Fibroblast of the conjunctiva (primary cell): Measurements from ENCODE around the gene THBS1.

Source experiments
- DNase-seq: peaks from one replicate; pipeline ENCODE4 v3.0.0-alpha.2; 2010; ENCODE audit warnings: low read depth

The THBS1 gene

GRCh38 chr15:39608185-39609139 lies 27.6 kb downstream of the THBS1 start:
- DNase-seq: no peak

DNA sequence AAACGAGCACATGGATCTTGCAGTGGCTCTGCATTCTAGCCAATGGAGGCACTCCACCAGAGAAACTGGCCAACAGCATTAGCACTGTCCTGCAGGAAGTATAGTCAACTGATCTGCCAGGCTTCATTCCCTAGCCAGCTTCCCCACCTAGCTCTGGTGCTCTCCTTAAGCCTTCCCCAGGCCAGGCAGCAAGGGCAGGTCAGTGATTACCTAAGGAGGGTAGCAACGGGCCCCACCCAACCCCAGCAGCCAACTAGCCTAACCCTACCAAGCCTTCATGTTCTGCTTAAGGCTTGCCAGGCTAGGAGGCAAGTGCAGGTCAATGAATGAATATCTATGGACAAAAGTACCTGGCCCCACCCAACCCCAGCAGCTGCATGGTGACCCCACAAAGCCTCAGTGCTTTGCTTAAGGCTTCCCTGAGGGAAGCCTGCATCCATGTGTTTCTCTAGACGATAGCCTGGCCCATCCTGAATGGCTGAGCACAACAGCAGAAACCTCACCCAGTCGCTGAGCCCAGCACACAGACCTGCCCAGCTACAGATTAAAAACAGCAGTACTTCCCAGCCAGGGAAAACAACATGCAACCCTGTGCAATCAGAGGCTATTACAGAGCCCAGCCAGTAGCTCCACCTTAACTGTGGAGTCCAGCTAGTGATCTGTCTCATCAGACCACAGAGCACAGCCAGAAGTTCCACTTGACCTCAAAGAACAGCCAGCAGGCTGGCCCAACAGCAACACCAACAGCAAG lies 28.5 kb downstream of the THBS1 start:
- DNase-seq: no peak

DNA sequence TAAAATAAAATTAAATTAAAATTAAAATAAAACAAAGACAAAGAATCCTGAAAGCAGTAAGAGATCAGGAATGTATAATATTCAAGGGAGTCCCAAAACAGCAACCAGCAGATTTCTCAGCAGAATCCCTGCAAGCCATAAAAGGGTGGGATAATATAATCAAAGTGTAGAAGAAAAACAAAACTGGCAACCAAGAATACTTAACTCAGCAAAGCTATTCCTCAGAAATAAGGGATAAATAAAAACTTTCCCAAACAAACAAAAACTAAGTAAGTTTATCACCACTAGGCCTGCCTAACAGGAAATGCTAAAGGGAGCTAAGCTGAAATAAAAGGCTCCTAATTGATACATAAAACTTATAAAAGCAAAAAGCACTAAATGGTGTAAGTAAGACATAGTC lies 29.8 kb downstream of the THBS1 start:
- no peak for DNase-seq

DNA sequence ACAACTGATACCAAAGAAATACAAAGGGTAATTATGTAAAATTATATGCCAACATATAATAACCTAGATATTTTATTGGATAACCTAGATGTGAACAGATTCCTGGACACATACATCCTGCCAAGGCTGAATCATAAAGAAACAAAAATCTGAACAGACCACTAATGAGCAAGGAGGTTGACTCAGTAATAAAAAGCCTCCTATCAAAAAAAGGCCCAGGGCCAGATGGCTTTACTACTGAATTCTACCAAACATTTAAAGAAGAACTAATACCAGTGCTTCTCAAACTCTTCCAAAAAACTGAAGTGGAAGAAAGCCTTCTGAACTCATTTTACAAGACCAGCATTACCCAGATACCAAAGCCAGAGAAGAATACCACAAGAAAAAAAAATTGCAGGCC lies 32.4 kb downstream of the THBS1 start:
- no peak for DNase-seq

- DNase-seq: no peak
These were observed 33.0 kb downstream of the THBS1 start for GRCh38 chr15:39613861-39614260.

DNA sequence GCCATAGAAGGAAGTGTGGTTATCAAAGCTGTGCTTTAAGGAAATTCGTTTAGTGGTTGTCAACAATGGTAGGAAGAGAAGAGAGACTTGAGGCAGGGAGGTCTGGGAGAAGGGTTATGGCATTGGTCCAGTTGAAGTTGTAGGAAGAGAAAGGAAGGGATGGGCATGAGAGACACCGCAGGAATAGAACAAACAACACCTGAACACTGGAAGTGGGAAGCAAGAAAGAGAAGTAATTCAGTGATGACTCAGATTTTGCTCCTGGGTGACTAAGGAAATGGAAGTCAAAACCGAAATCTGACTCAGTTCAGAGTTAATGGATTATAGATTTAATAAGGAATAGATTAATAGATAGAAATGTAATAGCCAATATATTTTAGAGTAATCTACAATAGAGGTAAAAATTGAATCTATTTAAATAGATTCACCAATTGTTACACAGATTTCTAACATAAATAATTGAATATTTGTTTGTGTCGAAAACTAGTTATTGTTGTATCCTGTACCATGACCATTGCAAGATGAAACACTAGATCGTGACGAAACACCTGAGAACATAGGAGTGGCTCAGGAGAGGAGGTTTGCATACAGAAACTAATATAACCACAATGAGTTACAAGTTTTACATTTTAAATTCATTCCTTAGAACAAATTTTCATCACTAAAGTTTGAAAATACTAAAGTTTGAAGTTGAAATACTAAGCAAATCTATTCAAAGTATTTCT lies 36.0 kb downstream of the THBS1 start:
- no peak for DNase-seq

- DNase-seq: no peak
These were observed 37.4 kb downstream of the THBS1 start for GRCh38 chr15:39618063-39618823.

- no peak for DNase-seq
These were observed 40.3 kb downstream of the THBS1 start for GRCh38 chr15:39621210-39621609.

DNA sequence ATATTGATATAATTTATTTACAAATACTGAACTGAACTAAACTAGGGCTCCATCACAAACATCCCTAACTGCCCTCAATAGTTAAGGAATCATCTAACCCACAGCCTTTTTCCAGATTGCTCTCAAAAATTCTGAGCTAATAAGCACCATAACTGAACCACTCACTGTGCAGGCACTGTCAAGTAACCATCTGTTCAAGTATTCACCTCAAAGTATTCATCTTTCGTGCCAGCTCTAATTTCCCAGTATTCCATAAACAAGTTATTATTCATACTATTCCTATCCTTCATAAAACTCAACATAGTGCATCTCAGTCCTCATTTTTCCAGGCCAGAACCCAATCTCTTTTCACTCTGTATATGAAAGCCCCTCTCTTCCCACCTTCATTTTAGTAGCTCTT lies 41.1 kb downstream of the THBS1 start:
- DNase-seq: no peak

GRCh38 chr15:39622660-39623516 lies 42.0 kb downstream of the THBS1 start:
- no peak for DNase-seq

DNA sequence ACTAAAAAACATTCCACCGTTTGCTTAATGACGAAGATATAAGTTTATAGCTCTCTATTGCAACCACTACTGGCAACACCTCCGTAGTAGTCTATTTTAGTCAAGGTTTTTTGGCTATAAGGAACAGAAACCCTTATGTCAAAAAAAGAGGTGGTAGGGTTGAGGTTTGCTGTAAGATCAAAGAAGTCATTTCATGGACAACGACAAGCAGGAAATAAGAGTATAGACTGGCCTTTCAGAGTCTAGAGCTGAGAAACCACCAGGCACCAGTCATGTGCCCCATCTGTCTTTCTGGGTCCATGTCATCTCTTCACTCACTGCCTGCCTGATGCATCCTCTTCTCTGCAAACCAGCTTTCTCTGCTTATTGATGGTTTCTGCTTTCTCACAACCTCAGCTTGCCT lies 42.7 kb downstream of the THBS1 start:
- no peak for DNase-seq

- peak; percentile 41 for DNase-seq
These were observed 43.9 kb downstream of the THBS1 start for GRCh38 chr15:39624806-39625205.

DNA sequence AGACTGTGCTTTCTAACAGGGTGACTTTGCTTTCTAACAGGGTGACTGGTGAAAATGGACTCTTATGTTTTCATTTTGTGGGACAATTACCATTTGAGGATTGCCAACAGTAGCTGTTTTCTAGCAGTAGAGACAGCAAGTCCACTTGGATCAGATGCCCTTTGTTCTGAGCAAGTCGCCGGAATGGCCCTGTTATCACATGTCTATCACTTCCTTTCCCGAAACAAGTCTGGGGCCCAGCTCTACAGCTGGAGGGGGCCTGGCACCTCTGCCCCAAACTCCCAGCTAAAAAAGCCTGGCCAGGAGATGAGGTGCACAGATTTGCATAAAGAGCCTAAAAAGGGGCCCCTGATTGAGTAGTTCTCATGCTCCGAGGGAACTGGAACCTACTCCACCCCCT lies 44.6 kb downstream of the THBS1 start:
- DNase-seq: no peak

- DNase-seq: no peak
These were observed 45.0 kb downstream of the THBS1 start for GRCh38 chr15:39625856-39626255.

GRCh38 chr15:39627451-39628143 lies 46.7 kb downstream of the THBS1 start:
- no peak for DNase-seq

DNA sequence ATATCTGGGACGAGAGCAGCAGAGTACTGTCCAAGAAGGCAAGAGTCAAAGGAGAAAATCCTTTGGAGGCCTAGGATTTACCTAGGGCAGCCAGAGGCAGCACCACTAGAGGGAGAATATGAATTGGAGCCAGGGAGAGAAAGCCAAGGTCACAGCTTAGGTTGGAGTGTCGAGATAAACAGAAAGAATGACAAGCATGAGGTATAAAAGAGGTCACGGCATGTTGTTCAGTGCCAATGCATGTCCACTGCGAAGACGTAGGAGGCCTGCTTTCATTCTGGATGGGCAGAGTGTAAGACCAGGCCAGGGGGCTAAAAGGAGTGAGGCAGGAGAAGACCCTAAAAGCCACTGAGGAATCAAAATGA lies 47.2 kb downstream of the THBS1 start:
- no peak for DNase-seq

DNA sequence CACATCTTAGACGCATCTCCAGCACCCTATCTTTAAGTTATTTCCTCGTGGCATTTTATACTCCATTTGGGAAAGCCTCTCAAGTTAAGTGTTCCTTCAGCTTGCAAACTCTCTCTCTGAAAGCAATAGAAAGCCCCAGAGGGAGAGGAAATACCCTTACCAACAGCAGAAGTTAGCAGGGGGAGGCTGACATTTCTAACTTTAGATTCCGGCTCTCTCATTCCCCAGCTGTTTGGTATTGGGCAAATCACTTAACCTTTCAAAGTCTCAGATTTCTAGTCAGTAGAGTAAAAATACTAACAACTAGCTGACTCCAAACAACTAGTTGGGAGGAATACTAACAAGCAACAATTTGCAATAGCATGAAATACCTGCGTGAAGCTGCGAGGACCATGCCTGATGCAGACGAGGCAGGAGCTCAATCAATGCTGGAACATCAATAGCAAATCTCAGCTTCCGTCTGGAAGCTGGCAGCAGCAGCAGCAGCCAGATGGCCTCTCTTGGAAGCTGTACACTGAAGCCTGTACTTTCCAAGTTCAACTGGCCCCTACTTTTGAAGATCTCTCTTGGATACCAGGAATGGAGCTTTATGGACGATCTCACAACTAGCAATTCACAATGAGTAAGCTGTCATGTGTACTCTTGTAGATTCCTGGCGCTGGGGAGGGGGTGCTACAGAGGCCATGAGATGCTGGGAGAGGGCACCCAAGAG lies 47.8 kb downstream of the THBS1 start:
- DNase-seq: no peak

DNA sequence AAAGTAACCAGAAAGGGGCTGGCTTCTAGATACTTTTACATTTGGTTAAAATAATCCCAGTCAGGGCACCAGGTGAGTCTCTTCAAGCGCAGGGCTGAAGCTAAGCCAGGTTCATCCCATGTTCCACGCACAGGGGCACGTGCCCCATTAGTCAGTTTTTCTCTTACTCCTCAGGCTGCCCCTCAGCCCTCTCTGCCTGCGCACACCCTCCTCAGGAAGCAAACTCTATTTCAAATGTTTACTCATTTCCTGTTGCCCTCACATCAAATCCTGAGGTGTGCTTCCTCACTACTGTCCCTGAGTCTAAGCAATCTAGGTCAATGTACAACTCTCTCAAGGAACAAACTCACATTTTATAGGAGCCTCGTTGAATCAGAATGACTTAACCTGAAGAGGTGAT lies 48.5 kb downstream of the THBS1 start:
- DNase-seq: no peak

GRCh38 chr15:39629906-39630305 lies 49.0 kb downstream of the THBS1 start:
- no peak for DNase-seq

DNA sequence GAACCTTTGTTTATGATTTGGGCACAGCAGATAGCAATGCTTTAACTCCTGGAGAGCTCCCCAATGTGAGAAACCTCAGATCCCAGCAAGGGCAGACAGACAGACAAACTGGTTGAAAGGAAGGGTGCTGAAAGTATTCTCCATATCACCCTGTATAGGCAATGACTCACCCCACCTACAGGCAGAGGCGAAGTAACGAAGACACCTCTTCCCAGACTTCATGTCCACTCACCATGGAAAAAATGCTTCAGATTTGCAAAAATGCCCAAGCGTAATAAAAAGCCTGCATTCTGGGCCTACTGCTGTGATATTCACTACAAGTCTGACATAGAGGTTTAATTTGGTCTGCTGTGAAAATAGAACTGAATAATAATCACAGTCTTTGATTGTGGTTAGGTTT lies 50.5 kb downstream of the THBS1 start:
- DNase-seq: no peak
